ENCODE results near the gene ELL3.

Gene ELL3

GRCh38 chr15:43793647-43794046 is 16.9 kb upstream of the ELL3 start:
- no peaks in the 10 kb centered on the region for H3K9me3 ChIP-seq (ENCODE audit: low read depth, low read length)
- no peak for DNase-seq (ENCODE audit: low read depth, low spot score)
- H3K4me3 ChIP-seq: peak overlapping the region; percentile 93
- peak overlapping the region; percentile 99 for H3K9ac ChIP-seq (ENCODE audit: insufficient read length)
- TF ChIP-seq POLR2AphosphoS5 (IDR thresholded peaks at IDR 0.05; ENCODE audit: borderline replicate concordance, low read depth, low read length): no peak
- no peak for TF ChIP-seq FOXP2 (optimal IDR thresholded peaks at IDR 0.05; ENCODE audit: control extremely low read depth, extremely low read length, insufficient read depth)
- no peak for TF ChIP-seq EZH2 (IDR thresholded peaks at IDR 0.05)
- H3K27ac ChIP-seq: peak overlapping the region; percentile 53
- H3K36me3 ChIP-seq (ENCODE audit: insufficient read depth, low read length): peaks cover 46% of the 10 kb centered on the region

- peak overlapping the region; percentile 99 for H3K9ac ChIP-seq (ENCODE audit: insufficient read length)
- H3K4me3 ChIP-seq: peak overlapping the region; percentile 93
- peak overlapping the region; percentile 94 for H3K27ac ChIP-seq
- no peak for TF ChIP-seq POLR2AphosphoS5 (IDR thresholded peaks at IDR 0.05; ENCODE audit: borderline replicate concordance, low read depth, low read length)
- no peak for TF ChIP-seq EZH2 (IDR thresholded peaks at IDR 0.05)
- TF ChIP-seq FOXP2 (optimal IDR thresholded peaks at IDR 0.05; ENCODE audit: control extremely low read depth, extremely low read length, insufficient read depth): no peak
- no peaks in the 10 kb centered on the region for H3K9me3 ChIP-seq (ENCODE audit: low read depth, low read length)
- H3K36me3 ChIP-seq (ENCODE audit: insufficient read depth, low read length): peaks cover 45% of the 10 kb centered on the region
- no peak for DNase-seq (ENCODE audit: low read depth, low spot score)
Observed at GRCh38 chr15:43792761-43793476, 16.2 kb upstream of the ELL3 start.

- H3K36me3 ChIP-seq (ENCODE audit: insufficient read depth, low read length): peaks cover 41% of the 10 kb centered on the region
- H3K9me3 ChIP-seq (ENCODE audit: low read depth, low read length): no peaks in the 10 kb centered on the region
- TF ChIP-seq FOXP2 (optimal IDR thresholded peaks at IDR 0.05; ENCODE audit: control extremely low read depth, extremely low read length, insufficient read depth): no peak
- TF ChIP-seq POLR2AphosphoS5 (IDR thresholded peaks at IDR 0.05; ENCODE audit: borderline replicate concordance, low read depth, low read length): peak; percentile 93
- H3K4me3 ChIP-seq: peak within 1 kb of the TSS; percentile 93
- DNase-seq (ENCODE audit: low read depth, low spot score): peak; percentile 76
- H3K9ac ChIP-seq (ENCODE audit: insufficient read length): peak within 1 kb of the TSS; percentile 99
- H3K27ac ChIP-seq: peak within 1 kb of the TSS; percentile 94
Observed at GRCh38 chr15:43791993-43792760, 15.4 kb upstream of the ELL3 start, which contains the start of gene SERF2. SERF2 (plus strand) TSS chr15:43792320; CDS start chr15:43792377, 57 bp downstream.

- no peak overlapping the region for H3K9ac ChIP-seq (ENCODE audit: insufficient read length)
- peaks cover 14% of the 10 kb centered on the region for H3K36me3 ChIP-seq (ENCODE audit: insufficient read depth, low read length)
- H3K9me3 ChIP-seq (ENCODE audit: low read depth, low read length): no peaks in the 10 kb centered on the region
- no peak for DNase-seq (ENCODE audit: low read depth, low spot score)
- no peak overlapping the region for H3K4me3 ChIP-seq
- TF ChIP-seq FOXP2 (optimal IDR thresholded peaks at IDR 0.05; ENCODE audit: control extremely low read depth, extremely low read length, insufficient read depth): no peak
- TF ChIP-seq POLR2AphosphoS5 (IDR thresholded peaks at IDR 0.05; ENCODE audit: borderline replicate concordance, low read depth, low read length): no peak
- no peak for TF ChIP-seq EZH2 (IDR thresholded peaks at IDR 0.05)
- no peak overlapping the region for H3K27ac ChIP-seq
Observed at GRCh38 chr15:43789409-43789808, 12.6 kb upstream of the ELL3 start.

- Histone ChIP-seq H3K4me3 (no peak overlapping the region), H3K27ac (no peak overlapping the region)
Observed at GRCh38 chr15:43779016-43779415, 2.2 kb upstream of the ELL3 start.

GRCh38 chr15:43777267-43777914 is 625 bp upstream of the ELL3 start:
- no peak for TF ChIP-seq FOXP2 (optimal IDR thresholded peaks at IDR 0.05; ENCODE audit: control extremely low read depth, extremely low read length, insufficient read depth)
- TF ChIP-seq POLR2AphosphoS5 (IDR thresholded peaks at IDR 0.05; ENCODE audit: borderline replicate concordance, low read depth, low read length): peak; percentile 4
- TF ChIP-seq EZH2 (IDR thresholded peaks at IDR 0.05): no peak
- no peak for DNase-seq (ENCODE audit: low read depth, low spot score)
- peaks cover 12% of the 10 kb centered on the region for H3K36me3 ChIP-seq (ENCODE audit: insufficient read depth, low read length)
- peak overlapping the region; percentile 76; the same call in 1 of the 2 replicates for H3K27ac ChIP-seq
- peak overlapping the region; percentile 82 for H3K9ac ChIP-seq (ENCODE audit: insufficient read length)
- H3K9me3 ChIP-seq (ENCODE audit: low read depth, low read length): no peaks in the 10 kb centered on the region
- H3K4me3 ChIP-seq: peak overlapping the region; percentile 82

More at GRCh38 chr15:43779016-43779415, 2.2 kb upstream of the ELL3 start:
- TF ChIP-seq EZH2 (IDR thresholded peaks at IDR 0.05): no peak
- no peak for TF ChIP-seq POLR2AphosphoS5 (IDR thresholded peaks at IDR 0.05; ENCODE audit: borderline replicate concordance, low read depth, low read length)
- TF ChIP-seq FOXP2 (optimal IDR thresholded peaks at IDR 0.05; ENCODE audit: control extremely low read depth, extremely low read length, insufficient read depth): no peak
- H3K9me3 ChIP-seq (ENCODE audit: low read depth, low read length): no peaks in the 10 kb centered on the region
- H3K36me3 ChIP-seq (ENCODE audit: insufficient read depth, low read length): peaks cover 1% of the 10 kb centered on the region; the same call in 1 of the 2 replicates
- H3K9ac ChIP-seq (ENCODE audit: insufficient read length): no peak overlapping the region
- no peak for DNase-seq (ENCODE audit: low read depth, low spot score)

GRCh38 chr15:43776101-43776717 is 557 bp downstream of the ELL3 start:
- Histone ChIP-seq H3K9me3 (ENCODE audit: low read depth, low read length) (no peaks in the 10 kb centered on the region), H3K9ac (ENCODE audit: insufficient read length) (no peak overlapping the region), H3K4me3 (peak overlapping the region; percentile 82), H3K36me3 (ENCODE audit: insufficient read depth, low read length) (peaks cover 24% of the 10 kb centered on the region), H3K27ac (no peak overlapping the region)
- no peak for DNase-seq (ENCODE audit: low read depth, low spot score)
- TF ChIP-seq EZH2 (IDR thresholded peaks at IDR 0.05): no peak
- TF ChIP-seq POLR2AphosphoS5 (IDR thresholded peaks at IDR 0.05; ENCODE audit: borderline replicate concordance, low read depth, low read length): no peak
- TF ChIP-seq FOXP2 (optimal IDR thresholded peaks at IDR 0.05; ENCODE audit: control extremely low read depth, extremely low read length, insufficient read depth): no peak
